CD4-positive, alpha-beta T cell treated with Interleukin-15 for 1 hour (primary cell): ENCODE data around the gene CNTF.

Experiments used
- DNase-seq: peaks from one replicate; pipeline ENCODE4 v3.0.0-alpha.2; 2020

CNTF gene, protein sequence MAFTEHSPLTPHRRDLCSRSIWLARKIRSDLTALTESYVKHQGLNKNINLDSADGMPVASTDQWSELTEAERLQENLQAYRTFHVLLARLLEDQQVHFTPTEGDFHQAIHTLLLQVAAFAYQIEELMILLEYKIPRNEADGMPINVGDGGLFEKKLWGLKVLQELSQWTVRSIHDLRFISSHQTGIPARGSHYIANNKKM

GRCh38 chr11:58622344-58622743 lies at the start of gene CNTF:
Gene CNTF, plus strand, starts transcription at chr11:58622665. Its CDS starts 88 bp downstream, at chr11:58622753.
- no peak for DNase-seq

DNA sequence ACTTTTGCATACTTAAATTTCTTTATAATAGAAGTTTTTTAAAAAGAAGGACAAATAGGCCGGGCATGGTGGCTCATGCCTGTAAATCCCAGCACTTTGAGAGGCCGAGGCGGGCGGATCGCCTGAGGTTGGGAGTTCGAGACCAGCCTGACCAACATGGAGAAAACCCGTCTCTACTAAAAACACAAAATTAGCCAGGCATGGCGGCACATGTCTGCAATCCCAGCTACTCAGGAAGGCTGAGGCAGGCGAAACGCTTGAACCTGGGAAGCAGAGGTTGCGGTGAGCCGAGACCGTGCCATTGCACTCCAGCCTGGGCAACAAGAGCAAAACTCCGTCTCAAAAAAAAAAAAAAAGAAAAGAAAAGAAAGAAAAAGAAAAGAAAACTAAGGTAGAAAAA lies 49.6 kb upstream of the CNTF start:
- DNase-seq, result peak; percentile 19

DNA sequence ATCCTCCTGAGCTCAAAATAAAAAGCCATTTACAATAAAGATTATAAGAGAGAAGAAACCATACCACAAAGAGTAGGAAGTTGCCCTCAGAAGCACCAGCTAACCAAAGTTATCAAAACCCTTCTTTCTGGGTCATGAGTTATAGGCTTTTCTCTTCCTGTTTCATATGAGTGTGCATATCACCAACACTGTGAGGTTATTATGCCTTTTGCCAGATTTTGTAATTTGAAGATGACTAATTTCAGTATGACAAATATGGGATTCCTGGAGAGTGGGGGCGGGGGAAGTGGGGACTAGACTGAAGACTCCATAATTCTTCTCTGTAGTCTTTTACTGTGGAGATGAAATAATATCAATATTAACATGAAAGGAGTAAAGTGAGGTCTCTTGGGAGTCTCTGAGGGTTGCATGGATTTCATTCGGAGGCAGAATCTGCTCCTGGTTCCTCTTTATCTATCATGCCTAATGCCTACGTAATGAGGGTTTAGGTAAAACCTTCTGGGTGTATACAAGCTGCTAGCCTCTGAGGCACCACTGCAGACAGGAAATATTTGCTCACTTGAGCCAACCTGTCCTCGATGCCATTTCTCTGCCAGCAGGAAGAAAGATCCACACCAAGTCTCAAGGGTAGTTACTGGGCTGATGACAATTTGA lies 48.9 kb upstream of the CNTF start:
- DNase-seq, result peak; percentile 63

GRCh38 chr11:58574881-58575280 lies 47.6 kb upstream of the CNTF start:
- DNase-seq, result no peak

GRCh38 chr11:58575377-58576020 lies 47.0 kb upstream of the CNTF start, which contains the start of gene LPXN:
Gene LPXN, minus strand, starts transcription at chr11:58575856. Its CDS starts 84 bp downstream, at chr11:58575772.
- DNase-seq, result peak; percentile 74

DNA sequence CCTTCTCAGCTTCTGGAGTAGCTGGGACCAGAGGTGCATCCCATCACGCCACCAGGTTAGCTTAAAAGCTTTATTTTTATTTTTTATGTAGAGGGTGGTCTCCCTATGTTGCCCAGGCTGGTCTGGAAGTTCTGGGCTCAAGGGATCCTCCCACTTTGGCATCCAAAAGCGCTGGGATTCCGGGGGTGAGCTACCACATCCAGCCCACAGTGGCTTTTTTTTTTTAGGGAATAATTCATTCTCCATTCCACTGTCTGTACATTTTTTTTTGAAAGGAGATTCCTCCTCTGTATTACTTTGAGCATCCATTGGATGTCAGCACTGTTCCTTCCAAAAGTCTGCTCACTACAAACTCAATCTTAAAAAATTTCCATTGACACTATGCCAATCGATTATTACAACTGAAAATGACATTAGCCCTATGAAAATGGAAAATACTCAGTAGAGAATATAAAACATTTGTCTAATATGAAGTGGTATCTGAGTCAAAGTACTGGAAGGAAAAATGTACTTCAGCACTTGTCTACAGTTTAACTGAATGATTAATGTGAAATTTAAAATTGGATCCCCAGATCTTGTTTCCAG lies 45.5 kb upstream of the CNTF start:
- DNase-seq, result no peak

DNA sequence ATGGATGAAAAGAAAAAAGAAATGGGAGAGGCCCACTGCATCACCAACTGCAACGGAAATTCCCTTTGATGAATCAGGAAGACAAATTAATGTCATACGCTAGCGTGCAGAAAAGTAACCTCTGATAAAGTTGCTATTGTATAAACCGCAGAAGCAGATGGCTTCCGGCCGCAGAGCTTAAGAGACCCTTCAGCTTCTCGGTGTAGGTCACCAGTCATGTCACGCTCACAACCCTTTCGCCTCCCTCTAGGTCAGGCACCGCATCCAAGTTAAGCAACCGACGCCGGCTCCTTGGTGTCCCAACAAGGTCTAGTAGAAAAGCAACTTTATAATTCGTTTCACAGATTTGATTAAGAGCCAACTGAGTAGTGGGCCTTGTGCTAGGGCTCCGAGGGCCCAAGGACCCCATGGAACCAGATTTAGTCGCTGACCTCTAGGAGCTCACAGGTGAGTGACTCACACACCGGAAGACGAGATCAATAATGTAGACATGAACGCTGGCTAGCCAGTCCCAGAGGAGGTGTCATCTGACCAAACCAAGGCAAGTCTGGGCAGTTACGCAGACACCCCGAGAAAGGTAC lies 44.8 kb upstream of the CNTF start:
- DNase-seq, result peak; percentile 88

DNA sequence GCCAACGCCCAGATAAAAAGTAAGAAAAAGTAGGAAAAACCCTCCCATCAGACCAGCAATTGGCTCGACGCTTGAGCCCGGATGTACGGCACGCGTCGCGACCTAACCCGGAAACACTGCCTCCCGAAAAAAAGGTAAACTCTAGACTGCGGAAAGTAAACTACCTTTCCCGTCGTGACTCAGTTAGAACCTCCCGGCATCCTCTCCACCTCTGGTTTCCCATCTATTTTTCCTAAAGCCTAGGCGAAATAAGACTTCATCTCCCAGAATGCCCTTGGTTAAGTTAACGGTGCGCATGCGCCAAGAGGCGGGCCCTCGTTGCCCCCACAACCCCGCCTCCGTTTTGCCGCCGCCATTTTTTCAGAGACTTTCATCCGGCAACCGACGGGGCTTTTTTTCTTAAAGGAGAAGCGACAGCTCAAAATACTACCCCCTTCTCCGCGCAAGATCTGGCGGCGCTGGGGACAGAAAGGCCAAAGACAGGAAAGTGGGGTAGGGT lies 44.3 kb upstream of the CNTF start:
- DNase-seq, result peak; percentile 94

DNA sequence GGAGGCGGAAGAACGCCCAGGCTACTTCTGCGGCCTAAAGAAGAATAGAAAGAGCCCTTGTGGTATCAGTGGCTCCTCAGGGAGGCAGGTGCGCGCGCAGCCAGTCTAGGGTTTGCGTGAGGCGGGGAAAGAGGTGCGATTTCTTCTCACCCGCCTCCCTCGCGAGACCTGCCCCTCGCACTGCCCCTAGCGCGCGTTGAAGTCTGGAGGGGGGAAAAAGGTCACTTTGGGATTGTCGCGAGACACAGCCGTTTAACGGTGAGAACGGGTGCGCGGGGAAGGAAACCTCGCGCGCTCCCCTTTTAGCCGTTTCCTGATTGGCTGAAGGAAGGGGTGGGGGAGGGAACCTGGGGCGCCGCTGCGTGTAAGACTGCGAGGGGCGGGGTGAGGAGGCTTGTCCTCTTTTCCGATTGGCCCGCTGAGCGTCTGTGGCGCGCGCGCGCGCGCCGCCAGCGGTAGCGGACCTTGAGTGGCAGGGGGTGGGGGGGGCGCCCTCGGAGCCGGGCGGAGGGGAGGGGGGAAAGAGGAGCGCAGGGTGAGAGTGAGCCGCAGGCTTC lies 43.8 kb upstream of the CNTF start, which contains the start of gene ZFP91:
Gene ZFP91 (plus strand): TSS at position 429 of the 557 bp plus-strand sequence. CDS start 219 bp downstream, outside the sequence.
- DNase-seq, result peak; percentile 98

DNA sequence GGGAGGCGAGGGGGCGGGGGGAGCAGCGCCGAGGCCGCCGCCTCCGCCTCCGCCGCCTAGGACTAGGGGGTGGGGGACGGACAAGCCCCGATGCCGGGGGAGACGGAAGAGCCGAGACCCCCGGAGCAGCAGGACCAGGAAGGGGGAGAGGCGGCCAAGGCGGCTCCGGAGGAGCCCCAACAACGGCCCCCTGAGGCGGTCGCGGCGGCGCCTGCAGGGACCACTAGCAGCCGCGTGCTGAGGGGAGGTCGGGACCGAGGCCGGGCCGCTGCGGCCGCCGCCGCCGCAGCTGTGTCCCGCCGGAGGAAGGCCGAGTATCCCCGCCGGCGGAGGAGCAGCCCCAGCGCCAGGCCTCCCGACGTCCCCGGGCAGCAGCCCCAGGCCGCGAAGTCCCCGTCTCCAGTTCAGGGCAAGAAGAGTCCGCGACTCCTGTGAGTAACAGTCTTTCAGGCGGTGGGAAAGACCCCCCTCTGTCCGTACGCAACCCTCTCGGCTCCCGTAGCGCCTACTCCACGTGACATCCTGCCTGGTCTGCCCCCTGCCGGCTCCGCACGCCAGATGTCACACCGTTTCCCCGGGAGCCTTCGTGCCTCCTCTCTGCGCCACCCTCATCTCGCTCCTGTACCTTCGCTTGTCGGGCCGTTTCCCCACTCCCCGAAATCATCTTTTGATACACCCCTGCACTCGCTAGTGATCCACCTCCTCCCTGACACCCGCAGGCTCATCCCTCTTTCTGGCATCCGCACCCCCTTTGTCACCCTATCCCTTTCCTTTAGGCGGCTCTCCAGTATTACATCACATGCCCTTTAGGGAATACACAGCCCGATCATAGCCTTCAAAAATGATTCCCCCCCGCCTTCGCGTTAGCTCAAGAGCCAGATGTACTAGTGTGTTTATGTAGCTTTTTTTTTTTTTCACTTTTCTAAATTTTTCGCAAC lies 43.0 kb upstream of the CNTF start:
- DNase-seq, result peak; percentile 92

DNA sequence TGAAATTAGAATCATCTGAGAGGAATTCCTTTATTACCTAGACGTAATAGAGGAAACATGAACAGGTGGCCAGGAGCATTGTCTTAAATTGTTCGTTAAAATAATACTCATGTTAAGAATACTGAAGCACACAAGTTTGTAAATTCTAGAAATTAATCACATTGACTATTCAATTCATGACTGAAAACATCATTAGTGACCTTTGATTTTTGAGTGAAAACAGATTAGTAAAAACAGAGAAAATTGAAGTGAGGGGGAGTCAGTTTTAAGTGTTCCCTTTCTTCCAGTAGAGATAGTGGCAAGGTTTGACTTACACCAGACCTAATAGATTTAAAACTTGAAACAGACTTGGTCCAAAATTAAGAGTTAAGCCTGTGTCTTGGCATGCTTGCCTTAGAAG lies 42.2 kb upstream of the CNTF start:
- no peak for DNase-seq

DNA sequence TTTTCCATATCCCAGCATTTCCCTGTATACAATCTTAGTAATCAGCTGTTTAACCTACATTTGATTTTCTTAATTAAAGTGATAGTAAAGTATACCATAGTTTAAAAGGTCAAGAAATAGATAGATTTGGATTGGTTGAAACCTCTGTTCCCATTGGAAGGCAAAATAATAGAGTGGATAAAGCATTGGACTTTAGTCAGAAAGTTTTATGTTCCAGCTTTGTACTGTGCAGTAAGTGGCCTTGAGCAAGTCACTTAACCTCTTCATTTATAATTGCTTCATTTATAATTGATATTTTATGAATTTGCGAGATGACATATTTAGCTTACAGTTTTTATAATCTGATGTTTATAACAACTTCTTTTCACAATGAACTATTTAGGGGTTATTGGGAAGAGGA lies 40.0 kb upstream of the CNTF start:
- DNase-seq, result no peak

DNA sequence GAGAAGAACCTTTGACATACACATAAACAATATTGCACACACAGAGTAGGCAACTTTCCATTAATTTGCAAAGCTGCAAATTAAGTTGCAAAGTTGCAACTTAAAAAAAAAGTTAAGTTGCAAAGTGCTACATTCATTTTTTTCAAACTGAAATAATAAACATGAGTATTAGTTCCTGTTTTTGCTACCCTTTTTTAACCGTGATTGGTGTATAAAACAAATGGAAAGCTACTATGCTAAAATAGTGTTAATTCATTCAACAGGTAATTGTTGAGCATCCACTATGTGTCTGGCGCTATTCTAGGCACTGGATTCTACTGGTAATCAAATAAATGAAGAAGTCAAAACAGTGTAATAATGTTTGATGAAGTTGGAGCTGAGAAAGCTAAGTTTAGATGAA lies 35.5 kb upstream of the CNTF start:
- DNase-seq, result no peak

DNA sequence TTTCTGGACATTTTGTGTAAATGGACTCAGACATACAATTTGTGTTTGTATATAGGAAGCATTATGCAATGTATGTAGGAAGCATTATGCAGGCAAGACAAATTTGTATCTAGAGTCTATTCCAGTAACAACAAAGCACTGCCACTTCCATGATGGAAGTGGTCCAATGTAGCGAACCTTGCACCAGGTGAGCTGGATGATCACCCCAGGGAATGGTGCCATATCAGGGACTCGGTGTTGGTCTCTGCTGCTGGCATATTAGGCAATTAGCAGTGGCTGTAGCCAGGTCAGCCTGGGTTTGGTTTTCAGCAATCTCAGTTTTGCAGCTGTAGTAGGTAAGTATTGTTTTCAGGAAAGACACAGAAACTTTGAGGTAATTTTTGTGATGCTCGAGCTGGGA lies 30.8 kb upstream of the CNTF start:
- DNase-seq, result no peak

DNA sequence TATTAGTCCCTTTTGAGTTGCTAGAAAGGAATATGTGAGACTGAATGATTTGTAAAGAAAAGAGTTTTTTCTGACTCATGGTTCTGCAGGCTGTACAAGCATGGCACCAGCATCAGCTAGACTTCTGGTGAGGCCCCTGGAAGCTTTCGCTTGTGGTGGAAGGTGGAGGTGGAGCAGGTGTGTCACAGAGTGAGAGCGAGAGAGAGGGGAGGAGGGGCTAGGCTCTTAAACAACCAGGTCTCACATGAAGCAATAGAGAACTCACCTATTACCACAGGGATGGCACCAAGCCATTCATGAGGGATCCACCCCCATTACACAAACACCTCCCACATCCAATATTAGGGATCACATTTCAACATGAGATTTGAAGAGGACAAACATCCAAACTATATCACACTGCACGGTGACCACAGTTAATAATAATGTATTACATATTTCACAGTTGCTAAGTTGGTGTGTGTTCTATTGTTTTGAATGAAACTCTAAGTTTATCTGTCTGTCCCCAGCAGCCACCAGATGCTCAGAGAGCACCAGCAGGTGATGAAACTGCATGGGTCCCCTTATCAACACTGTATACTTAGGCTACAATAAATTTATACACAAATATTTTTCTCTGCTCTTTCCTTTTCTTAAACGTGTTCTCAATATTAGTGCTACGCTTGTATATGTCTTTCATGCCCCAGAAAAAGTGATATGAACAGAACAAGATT lies 29.5 kb upstream of the CNTF start:
- no peak for DNase-seq

DNA sequence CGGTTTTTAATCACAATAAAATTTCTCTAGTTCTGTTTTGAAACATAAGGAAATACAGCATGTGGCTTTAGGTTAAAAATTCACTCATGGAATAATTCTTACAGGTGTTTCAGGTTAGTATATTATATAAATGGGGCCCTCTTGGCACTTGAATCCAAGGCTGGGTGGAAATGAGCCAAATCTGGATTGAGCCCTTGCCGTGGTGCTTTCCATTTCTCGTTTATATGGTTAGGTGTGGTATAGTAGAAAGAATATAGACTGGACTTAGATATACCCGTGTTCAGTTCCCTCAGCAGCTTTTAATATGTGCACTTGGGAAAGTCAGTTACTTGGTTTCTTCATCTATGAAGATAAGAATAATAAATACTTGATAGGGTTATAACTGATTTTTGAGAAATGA lies 27.6 kb upstream of the CNTF start:
- no peak for DNase-seq

- no peak for DNase-seq
These were observed 25.8 kb upstream of the CNTF start for GRCh38 chr11:58596621-58597020.

GRCh38 chr11:58597486-58598144 lies 24.9 kb upstream of the CNTF start:
- DNase-seq, result no peak

DNA sequence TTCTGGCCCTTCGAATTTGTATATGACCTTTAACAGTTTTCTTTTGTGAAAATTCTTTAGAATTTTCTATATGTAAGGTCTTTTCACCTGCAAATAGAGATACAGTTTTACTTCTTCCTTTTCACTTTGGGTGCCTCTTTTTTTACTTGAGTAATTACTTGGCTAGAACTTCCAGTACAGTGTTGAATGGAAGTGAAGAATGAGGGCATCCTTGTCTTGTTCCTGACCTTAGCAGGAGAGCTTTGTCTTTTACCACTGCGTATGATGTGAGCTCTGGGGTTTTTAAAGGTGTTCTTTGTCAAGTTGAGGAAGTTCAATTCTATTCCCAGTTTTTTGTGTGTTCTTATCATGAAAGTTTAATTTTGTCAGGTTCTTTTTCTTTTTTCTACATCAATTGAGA lies 22.0 kb upstream of the CNTF start:
- DNase-seq, result no peak

DNA sequence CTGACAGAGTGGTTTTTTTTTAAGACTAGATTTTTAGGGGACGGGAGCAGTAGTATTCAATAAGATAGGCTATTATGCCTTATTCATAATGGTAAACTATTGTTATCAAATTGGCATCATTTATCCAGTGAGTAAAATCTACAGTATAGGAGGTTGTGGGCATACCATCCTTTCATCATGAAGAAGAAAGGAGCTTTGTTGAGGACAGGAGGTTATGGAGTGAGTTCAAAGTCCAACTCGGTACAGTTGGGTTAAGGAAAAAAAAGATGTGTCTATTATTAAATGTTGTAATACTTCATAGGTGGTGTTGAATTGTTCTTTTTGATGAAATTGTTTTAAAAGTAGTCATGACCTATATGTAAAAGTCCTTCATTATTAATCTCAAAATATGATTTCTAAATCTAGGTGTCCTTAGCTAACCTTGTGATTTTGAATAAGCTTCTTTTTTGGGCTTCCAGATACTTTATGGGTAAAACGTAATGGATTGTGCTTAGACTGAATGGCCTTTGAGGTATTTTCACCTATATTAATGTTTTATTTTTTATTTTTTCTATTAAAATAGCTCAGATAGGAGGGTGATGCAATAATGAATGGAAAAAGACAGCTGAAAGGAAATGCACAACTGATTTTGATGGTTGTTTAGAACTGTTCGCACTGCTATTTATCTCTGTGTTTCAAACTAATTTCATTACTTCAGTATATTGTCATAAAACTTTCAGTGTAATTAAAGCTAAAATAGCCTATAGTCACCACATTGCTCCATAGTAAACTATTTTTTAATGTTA lies 15.3 kb upstream of the CNTF start:
- no peak for DNase-seq
